AG10803 (cell line): ENCODE data around the gene DHRS1.
A peak's percentile ranks its signal among the peaks of the same experiment; 100 is the strongest.

Experiments used
- DNase-seq: peaks from one replicate; pipeline ENCODE4 v3.0.0; 2010; ENCODE audit warnings: low read depth
- H3K4me3 ChIP-seq: 2 replicates; pipeline ENCODE4 v1.5.1; 2011; ENCODE audit warnings: mild to moderate bottlenecking, low read length, control low read depth
- CTCF ChIP-seq: conservative IDR thresholded peaks from 2 replicates; pipeline ENCODE4 v1.5.1; 2011; ENCODE audit warnings: mild to moderate bottlenecking, low read length, control low read depth, inconsistent platforms

The DHRS1 gene

GRCh38 chr14:24289649-24290280, 9.8 kb downstream of the DHRS1 start:
- H3K4me3 ChIP-seq, result no peak overlapping the region
- no peak for TF ChIP-seq CTCF

GRCh38 chr14:24286996-24287395, 12.6 kb downstream of the DHRS1 start:
- no peak for TF ChIP-seq CTCF
- DNase-seq, result no peak
- no peak overlapping the region for H3K4me3 ChIP-seq

More at GRCh38 chr14:24289649-24290280, 9.8 kb downstream of the DHRS1 start:
- DNase-seq, result no peak

GRCh38 chr14:24285351-24285750, 14.2 kb downstream of the DHRS1 start:
- no peak overlapping the region for H3K4me3 ChIP-seq
- no peak for TF ChIP-seq CTCF

GRCh38 chr14:24284501-24285035, 15.0 kb downstream of the DHRS1 start:
- no peak overlapping the region for H3K4me3 ChIP-seq
- TF ChIP-seq CTCF, result no peak
- DNase-seq, result no peak

More at GRCh38 chr14:24285351-24285750, 14.2 kb downstream of the DHRS1 start:
- peak; percentile 45 for DNase-seq

GRCh38 chr14:24283796-24284460, 15.7 kb downstream of the DHRS1 start:
- no peak for TF ChIP-seq CTCF
- no peak for DNase-seq
- H3K4me3 ChIP-seq, result no peak overlapping the region

- no peak overlapping the region for H3K4me3 ChIP-seq
- TF ChIP-seq CTCF, result no peak
- no peak for DNase-seq
These were observed 16.8 kb downstream of the DHRS1 start for GRCh38 chr14:24282736-24283135.

GRCh38 chr14:24281636-24282035, 17.9 kb downstream of the DHRS1 start:
- TF ChIP-seq CTCF, result no peak
- no peak for DNase-seq

More at GRCh38 chr14:24281636-24282035, 17.9 kb downstream of the DHRS1 start:
- no peak overlapping the region for H3K4me3 ChIP-seq
